ENCODE data around the gene PINLYP.
"Not testable (repeated sequence)": the region's sequence is repeated elsewhere in the genome, so short reads cannot be mapped to it uniquely, and the experiment has no call there.

PINLYP gene

DNA sequence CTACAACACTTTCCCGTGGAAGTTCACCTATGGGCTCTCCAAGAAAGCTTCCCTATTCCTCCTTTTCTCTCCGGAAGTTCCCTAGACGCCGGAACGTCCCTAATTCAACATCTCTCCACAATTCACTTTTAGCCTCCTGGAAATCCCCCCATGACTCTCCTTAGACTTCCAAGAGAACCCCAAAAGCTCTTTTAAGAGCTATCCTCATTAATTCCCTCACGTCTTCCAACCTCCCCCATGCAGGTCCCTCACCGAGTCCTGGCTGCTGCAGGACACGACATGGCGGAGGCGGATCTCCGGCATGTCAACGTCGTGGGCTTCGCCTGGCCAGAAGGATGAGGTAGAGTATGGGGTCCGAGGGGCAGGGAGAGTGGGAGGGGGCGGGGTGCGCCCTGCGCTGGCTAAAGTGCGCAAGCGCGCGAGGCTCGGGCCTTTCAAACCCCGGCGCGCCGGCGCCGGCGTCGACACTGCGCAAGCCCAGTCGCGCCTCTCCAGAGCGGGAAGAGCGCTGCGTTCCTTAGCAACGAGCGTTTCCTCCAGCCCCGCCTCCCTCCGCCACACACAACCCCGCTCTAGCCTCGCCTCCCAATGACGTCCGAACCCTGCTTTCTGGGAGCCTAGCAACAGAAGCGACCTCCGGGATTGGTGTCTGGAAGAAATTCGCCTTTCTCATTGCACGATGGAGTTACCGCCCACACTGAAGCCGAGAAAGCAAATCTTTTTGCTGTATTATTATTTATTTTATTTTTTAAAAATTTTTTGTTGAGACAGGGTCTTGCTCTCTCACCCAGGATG lies at the start of gene PINLYP, which contains the start of gene XRCC1:
TSS of gene PINLYP (plus strand) at position 646 of the 795 bp plus-strand sequence. CDS start 1,391 bp downstream, outside the sequence.
TSS of gene XRCC1 (minus strand) at position 372 of the 795 bp plus-strand sequence. CDS start at position 303, 69 bp downstream.
- peak; percentile 98 for DNase-seq (ENCODE audit: low read depth)

DNA sequence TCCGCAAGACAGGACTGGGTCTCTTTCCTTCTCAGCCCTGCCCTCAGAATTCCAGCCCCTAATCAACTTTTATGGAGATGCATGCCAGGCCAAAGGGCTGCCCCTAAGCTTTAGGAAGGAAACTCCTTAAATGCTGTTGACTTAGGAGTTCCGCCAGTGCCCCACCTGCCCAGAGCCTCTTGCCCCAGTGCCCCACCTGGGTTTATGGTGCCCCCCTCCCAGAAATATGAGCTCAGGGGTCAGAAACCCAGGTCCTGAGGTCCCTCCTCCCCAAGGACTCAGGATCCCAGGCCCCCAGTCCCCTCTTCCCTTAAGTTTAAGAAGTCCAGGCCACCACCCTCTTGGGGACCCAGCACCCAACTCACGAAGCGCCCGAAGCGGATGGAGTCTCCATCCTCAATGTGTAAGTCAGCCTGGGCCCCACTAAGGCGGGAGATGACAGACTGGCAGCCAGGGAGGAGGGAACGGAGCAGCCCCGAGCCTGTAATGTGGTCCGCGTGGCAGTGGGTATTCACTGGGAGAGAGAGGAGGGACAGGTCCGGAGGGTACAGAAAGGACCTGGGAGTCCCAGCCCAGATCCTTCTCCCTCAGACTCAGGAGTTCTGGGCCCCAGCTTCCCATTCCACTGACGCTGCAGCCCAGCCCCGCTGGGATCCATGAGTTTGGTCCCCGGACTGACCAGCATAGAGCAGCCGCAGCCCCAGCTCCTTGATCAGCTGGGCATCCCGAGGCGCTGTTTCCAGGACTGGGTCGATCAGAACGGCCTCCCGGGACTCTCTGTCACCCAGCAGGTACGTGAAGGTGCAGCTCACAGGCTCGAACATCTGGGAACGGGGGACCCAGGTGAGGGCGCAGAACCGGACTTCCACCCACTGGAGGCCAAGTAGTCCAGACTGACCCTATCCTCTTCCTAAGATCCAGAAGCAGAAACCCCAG lies 49.5 kb upstream of the PINLYP start:
- no peak for DNase-seq (ENCODE audit: low read depth)

DNA sequence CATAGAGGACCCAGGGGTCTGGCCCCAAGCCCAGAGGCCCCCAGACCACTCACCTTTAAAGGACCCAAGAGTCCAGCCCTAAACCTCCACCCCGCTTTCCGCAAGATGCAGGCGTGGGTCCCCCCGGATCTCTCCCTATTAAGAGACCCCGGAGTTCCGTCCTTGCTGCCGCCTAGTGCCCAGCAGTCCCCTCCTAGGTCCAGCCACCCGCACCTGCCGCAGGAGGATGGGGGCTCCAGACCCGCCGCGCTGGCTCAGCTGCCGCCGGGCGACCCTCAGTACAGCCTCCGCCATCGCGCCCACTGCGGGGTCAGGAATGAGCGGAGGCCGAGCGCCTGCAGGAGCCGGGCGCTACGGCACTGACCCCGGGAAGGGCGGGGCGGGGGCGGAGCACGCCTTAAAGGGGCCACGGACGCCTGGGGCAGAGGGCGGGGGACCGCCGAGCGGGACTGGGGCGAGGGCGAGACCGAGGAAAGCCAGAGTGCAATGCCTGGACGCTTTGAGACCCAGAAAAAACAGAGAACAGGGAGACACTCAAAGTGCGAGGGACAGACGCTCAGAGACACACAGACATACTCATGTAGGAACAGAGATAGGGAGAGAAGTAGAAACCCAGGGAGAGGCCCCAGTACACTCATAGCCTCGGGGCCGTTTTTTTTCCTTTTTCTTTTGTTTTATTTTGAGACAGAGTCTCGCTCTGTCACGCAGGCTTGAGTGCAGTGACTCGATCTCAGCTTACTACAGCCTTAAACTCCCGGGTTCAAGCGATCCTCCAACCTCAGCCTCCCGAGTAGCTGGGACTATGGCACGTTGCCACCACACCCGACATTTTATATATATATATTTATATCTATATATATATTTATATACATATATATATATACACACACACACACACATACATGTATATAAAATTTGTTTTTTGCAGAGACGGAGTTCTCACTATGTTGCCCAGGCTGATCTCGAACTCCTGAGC lies 48.4 kb upstream of the PINLYP start, which contains the start of gene ETHE1:
TSS of gene ETHE1 (minus strand) at position 318 of the 976 bp plus-strand sequence. CDS start at position 294, 24 bp downstream.
- peak; percentile 61 for DNase-seq (ENCODE audit: low read depth)

DNA sequence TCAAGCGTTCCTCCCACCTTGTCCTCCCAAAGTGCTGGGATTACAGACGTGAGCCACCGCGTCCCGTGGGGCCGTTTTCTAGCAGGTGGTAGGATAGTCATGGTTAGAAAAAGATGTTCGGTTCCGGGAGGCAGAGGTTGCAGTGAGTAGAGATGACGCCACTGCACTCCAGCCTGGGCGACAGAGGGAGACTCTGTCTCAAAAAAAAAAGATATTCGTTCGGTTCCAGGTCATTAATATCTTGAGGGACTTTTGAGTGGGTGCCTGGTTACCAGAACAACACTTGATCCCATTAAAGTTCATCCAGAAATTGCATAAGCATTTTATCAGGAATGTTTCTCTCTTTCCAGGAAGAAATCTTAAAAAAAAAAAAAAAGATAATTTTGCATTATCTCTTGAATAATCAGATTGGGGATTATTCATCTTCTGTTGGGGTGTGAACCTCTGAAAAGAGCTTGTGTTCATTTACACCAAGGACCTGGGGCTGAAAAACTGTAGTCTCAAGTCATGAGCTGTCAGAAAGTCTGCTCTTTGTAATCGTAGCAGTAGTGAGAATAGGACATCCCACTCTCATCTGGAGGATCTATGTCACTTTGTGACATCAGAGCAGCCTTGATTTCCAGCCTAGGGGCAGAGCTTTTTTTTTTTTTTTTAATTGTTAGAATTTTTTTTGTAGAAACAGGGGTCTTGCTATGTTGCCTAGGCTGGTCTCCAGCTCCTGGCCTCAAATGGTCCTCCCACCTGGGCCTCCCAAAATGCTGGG lies 47.6 kb upstream of the PINLYP start:
- no peak for DNase-seq (ENCODE audit: low read depth)

DNA sequence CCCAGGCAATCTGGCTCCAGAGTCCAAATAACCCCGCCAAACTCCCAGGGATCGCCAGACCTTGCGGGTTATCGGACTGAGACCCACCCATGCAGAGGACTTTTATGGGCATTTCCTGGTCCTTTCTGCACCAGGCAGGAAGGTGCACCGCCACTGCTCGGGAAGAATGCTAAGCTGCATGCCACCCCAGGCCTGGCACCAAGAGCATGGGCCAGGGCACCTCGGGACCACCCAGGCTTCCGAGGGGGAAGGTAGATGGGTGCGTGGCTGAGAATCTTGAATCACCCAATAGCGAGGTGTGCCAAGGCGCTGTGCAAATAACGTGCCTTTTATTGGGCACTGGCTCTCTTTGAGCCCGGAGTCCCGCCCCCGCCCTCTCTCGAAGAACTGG lies 43.0 kb upstream of the PINLYP start:
- no peak for DNase-seq (ENCODE audit: low read depth)

DNA sequence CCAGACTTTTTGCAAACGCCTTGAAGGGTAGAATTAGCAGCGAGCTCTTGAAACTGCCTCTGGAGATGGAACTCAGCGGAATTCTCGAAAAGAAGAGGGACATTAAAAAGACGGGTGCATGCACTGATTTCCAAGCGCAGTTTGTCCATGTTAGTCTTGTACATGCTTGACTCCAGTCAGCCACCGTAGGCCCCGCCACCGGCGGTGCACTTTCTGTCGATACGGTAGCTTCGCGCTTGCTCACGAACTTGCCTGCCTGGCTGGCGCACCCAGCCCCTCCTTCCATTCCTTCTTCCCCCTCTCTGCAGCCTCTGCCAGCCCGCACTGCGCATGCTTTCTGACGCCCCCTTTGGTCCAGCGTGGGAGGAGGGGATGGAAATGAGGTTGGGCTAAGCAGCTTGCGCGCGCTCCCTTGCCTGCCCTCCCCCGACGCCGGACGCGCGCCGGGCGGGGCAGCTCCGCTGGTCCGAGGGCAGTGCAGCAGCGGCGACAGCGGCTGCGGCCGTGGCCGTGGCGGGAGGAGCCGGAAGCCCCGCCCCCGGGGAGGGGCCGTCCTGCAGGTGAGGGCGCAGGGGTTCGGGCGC lies 42.5 kb upstream of the PINLYP start, which contains the start of gene ZNF575:
TSS of gene ZNF575 (plus strand) at position 227 of the 584 bp plus-strand sequence. CDS start 1,235 bp downstream, outside the sequence.
- peak; percentile 70 for DNase-seq (ENCODE audit: low read depth)

DNA sequence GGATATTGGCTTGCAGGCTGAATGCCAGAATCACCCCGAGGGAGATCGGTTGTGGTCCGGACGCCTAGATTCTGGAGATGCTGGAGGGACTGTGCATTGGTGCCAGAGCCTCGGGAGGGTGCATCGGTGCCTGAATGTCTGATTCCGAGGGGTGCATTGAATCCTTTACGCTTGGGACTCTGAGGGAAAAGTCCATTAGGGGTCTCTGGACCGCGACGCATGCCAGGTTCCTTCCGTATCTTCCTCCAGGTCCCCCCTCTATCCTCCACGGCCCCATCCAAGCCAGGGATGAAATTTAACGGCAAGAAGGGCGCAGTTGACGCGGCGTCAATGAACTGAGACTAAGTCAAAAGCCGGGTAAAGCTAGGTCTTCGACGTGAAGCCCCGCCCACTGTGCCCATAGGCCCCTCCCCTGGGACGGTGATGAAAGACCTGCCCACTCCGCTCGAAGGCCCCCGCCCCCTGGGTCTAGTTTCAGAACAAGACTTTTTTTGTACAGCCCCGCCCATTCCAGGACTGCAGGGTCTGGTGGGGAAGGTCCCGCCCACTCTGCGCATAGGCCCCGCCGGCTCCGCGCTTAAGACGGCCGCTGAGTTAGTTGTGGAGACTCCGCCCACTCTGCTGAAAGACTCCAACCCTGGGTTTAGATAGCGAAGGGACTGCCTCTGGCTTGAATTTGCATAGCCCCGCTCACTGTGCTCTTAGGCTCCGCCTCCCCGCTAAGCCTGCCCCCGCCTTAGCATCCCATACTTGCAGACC lies 41.9 kb upstream of the PINLYP start:
- peak; percentile 89 for DNase-seq (ENCODE audit: low read depth)

DNA sequence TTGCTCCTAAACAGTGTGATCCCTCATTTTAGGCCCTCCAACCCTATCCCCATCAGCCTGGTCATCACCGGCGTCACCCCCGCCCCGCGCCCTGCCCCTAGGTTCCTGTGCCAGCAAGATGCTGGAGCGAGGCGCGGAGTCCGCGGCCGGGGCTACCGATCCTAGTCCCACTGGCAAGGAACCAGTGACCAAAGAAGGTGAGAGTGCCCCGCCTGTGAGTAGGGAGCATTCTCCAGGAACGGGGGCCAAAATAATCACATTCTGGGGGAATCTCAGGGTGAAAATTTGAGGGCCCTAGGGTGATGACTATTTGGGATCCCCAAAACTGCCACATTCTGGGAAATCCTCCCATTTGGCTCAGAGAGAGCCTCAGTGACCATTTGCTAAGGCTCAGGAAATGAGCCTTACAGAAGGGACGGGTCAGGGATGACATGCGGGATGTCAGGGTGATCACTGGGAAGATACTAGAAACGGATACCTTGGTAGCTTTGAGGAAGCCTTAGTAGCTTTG lies 41.2 kb upstream of the PINLYP start:
- no peak for DNase-seq (ENCODE audit: low read depth)

DNA sequence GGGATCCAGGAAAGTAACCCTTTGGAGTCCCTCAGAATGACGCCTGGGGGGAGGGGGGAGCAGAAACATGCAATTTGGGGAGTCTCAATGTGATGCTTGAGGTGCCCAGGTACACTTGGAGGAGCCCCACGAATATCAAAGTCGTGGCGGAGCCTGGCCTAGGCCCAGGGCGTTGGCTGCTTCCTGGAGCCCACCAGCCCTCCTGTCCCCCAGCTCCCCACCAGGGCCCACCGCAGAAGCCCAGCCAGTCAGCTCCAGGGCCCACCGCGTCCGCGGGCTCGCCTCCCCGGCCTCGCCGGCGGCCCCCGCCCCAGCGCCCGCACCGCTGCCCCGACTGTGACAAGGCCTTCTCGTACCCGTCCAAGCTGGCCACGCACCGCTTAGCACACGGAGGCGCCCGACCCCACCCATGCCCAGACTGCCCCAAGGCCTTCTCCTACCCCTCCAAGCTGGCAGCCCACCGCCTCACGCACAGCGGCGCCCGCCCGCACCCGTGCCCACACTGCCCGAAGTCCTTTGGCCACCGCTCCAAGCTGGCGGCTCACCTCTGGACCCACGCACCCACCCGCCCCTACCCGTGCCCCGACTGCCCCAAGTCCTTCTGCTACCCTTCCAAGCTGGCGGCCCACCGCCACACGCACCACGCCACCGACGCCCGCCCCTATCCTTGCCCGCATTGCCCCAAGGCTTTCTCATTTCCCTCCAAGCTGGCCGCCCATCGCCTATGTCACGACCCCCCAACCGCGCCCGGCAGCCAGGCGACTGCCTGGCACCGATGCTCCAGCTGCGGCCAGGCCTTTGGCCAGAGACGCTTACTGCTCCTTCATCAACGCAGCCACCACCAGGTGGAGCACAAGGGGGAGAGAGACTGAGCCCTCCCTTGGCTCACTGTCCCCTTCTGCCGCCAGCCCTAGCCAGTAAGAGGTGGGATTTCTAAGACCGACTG lies 40.5 kb upstream of the PINLYP start:
- no peak for DNase-seq (ENCODE audit: low read depth)

DNA sequence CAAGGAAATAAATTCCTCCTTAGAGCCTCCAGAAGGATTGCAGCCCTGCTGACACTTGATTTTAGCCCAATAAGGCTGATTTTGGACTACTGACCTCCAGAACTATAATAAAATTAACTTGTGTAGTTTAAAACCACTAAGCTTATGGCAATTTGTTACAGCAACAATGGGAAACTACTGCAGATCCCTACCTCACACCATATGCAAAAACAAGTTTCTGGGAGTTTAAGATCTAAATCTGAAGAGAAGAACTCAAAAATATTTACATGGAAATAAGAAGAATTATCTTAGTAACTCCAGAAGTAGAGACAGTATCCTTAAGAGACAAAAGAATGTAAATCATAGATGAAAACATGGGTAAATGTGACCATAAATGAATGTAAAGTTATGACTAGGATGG lies 36.7 kb upstream of the PINLYP start:
- no peak for DNase-seq (ENCODE audit: low read depth)

DNA sequence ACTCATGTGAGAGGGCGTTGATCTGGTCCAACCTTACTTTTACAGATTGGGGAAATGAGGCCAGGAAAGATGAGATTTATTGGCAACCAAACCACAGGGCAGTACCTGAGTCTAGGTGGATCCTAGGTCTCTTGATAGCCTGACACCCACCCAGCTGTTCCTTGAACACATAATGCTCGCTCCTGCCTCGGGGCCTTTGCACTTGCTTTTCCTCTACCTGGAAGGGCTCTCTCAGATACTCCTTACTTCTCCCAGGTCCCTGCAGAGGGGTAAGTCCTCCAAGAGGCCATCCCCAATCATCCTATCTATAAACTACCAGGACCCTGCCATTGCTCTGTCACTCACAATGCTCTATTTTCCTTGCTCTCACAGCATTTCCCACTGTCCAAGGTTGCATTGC lies 35.2 kb upstream of the PINLYP start:
- no peak for DNase-seq (ENCODE audit: low read depth)

DNA sequence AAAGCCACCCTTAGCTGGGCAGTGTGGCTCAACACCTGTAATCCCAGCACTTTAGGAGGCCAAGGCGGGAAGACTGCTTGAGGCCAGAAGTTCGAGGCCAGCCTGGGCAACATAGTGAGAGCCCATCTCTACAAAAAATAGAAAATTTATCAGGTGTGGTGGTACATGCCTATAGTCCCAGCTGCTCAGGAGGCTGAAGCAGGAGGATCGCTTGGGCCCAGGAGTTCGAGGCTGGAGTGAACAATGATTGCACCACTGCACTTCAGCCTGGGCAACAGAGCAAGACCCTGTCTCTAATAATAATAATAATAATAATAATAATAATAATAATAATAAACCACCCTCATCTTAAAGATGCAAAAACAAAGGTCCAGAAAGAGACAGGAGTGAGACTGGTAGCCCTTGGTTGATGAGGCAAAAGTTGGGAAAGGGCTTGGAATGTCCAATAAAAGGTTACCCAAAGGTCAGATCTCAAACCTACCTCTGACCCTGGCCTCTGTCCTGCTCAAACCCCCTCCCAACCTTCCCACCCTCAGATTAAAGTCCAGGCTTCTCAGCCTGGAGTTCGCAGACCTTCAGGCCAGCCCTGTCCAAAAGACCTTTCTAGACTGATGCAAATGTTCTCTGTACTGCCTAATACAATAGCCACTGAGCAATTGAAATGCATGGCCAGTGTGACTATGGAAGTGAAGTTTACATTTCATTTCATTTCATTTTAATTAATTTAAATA lies 33.5 kb upstream of the PINLYP start:
- DNase-seq (ENCODE audit: low read depth): no peak

DNA sequence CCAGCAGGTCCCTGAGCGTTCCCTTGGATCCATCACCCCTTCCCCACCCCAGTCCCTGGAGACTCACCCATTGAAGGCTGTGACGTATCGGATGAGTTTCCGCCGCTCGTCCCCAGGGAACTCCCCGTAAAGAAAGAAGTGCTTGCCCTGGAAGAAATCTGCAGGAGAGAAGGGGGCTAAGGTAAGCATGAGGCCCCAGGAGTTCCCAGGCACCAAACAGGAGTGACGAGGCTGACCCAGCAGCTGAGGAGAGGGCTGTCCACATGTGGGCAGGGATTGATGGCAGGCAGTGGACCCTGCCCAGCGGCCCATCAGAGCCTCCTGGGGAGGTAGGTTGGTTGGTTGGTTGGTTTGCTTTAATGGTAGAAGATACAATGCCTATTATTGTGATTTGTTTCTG lies 31.5 kb upstream of the PINLYP start:
- DNase-seq (ENCODE audit: low read depth): no peak

DNA sequence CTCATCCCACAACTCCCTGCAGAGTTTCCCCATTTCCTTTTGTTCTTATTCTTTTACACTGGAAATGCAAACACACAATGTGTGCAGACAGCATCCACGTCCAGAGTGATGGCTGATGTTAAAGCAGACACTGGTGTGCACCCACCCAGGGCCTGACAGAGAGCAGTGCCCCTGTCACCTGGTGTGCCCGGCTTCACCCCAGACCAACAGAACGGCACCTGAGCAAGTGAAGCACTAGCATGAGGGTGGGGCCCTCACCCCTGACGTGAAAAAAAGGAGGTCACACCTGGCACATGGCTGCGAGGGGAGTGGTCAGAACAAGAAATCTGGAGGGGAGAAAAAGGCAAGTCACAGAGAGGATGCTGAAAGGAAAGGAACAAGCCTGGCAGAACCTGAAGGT lies 30.3 kb upstream of the PINLYP start:
- no peak for DNase-seq (ENCODE audit: low read depth)

DNA sequence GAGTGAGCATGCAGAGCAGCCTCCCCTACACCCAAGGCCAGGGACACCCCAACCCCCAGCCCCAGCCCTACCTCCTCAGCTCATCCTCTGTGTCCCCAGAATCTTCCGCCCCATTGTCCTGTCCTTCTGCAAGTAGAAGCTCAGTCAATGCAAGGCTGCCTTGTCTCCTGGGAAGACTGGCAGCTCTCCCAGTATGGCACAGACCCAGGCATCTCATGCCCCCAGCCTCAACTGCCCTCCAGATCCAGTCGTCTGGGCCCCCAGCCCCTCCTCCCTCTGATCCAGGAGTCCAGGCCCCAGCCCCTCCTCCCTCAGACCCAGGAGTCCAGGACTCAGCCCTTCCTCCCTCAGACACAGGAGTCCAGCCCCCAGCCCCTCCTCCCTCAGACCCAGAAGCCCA lies 29.6 kb upstream of the PINLYP start:
- DNase-seq (ENCODE audit: low read depth): no peak

DNA sequence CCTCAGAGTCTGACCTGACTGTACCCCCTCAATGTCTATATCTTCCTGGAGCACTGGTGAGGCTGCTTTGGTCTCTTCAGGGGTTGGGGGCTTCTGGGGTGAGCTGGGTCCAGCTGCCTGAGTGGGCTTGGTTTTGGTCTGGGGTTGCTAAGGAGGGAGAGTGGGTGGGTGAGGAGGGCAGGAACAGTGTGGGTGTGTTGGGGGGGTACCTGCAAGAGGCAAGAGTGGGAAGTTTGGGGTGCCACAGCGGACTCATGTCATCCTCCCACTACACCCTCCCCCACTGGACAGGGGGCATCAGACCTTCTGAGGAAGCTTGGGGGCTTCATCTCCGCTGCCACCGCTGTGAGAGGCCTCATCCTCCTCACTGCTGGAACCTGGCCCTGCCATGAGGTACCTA lies 29.0 kb upstream of the PINLYP start:
- DNase-seq (ENCODE audit: low read depth): no peak

DNA sequence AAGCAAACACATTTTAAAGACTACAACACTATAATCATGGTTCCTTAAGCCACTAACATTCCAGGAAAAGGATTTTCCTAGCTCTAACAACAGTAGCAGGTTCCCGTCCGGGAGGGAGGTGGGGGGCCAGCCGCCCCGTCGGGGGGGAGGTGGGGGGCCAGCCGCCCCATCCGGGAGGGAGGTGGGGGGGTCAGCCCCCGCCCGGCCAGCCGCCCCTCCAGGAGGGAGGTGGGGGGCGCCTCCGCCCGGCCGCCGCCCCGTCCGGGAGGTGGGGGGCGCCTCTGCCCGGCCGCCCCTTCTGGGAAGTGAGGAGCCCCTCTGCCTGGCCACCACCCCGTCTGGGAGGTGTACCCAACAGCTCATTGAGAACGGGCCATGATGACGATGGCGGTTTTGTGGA lies 27.7 kb upstream of the PINLYP start:
- DNase-seq (ENCODE audit: low read depth): not testable (repeated sequence)
